SK-N-SH (cell line): ENCODE measurements around the gene CTAG2.
"Not testable (repeated sequence)": the region's sequence is repeated elsewhere in the genome, so short reads cannot be mapped to it uniquely, and the experiment has no call there.

ENCODE experiments used
- POLR2AphosphoS5 ChIP-seq: IDR thresholded peaks from 2 replicates; pipeline ENCODE4 v1.6.1; 2012; ENCODE audit warnings: low read depth, low read length
- SMC3 ChIP-seq: IDR thresholded peaks from 2 replicates; pipeline ENCODE4 v1.6.1; 2012; ENCODE audit warnings: low read depth, low read length, improper control_type of control experiment
- YY1 ChIP-seq: IDR thresholded peaks from 2 replicates; pipeline ENCODE4 v1.4.0; 2012; ENCODE audit warnings: low read depth, mild to moderate bottlenecking
- TF ChIP-seq, protein P1 (sequence below): fragments of 200-600 bp; sonication (generic); IDR thresholded peaks from 2 replicates; pipeline ENCODE4 v1.6.1; 2017; ENCODE audit warnings: antibody characterized with exemption, mild to moderate bottlenecking, moderate library complexity

DNA sequence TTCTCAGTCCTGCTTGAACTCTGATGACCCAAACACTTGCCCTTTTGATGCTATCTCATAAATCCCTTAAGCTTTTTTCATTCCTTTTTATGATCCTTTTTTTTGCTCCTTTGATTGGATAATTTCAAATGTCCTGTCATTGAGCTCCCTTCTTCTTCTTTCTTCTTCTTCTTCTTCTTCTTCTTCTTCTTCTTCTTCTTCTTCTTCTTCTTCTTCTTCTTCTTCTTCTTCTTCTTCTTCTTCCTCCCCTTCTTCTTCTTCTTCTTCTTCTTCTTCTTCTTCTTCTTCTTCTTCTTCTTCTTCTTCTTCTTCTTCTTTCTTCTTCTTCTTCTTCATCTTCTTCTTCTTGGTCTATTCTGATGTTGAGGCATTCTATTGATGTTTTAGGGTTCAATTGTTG lies 18.7 kb upstream of the CTAG2 start:
- not testable (repeated sequence) for TF ChIP-seq SMC3, POLR2AphosphoS5, YY1
- TF ChIP-seq, protein P1, sequence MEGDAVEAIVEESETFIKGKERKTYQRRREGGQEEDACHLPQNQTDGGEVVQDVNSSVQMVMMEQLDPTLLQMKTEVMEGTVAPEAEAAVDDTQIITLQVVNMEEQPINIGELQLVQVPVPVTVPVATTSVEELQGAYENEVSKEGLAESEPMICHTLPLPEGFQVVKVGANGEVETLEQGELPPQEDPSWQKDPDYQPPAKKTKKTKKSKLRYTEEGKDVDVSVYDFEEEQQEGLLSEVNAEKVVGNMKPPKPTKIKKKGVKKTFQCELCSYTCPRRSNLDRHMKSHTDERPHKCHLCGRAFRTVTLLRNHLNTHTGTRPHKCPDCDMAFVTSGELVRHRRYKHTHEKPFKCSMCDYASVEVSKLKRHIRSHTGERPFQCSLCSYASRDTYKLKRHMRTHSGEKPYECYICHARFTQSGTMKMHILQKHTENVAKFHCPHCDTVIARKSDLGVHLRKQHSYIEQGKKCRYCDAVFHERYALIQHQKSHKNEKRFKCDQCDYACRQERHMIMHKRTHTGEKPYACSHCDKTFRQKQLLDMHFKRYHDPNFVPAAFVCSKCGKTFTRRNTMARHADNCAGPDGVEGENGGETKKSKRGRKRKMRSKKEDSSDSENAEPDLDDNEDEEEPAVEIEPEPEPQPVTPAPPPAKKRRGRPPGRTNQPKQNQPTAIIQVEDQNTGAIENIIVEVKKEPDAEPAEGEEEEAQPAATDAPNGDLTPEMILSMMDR: not testable (repeated sequence)
